ENCODE results near the gene GTSE1.

- TF ChIP-seq, protein P1, sequence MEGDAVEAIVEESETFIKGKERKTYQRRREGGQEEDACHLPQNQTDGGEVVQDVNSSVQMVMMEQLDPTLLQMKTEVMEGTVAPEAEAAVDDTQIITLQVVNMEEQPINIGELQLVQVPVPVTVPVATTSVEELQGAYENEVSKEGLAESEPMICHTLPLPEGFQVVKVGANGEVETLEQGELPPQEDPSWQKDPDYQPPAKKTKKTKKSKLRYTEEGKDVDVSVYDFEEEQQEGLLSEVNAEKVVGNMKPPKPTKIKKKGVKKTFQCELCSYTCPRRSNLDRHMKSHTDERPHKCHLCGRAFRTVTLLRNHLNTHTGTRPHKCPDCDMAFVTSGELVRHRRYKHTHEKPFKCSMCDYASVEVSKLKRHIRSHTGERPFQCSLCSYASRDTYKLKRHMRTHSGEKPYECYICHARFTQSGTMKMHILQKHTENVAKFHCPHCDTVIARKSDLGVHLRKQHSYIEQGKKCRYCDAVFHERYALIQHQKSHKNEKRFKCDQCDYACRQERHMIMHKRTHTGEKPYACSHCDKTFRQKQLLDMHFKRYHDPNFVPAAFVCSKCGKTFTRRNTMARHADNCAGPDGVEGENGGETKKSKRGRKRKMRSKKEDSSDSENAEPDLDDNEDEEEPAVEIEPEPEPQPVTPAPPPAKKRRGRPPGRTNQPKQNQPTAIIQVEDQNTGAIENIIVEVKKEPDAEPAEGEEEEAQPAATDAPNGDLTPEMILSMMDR (IDR thresholded peaks at IDR 0.05) = no peak
- no peak for TF ChIP-seq EZH2 (IDR thresholded peaks at IDR 0.05; ENCODE audit: borderline replicate concordance, insufficient read depth, low read depth, low read length, poor library complexity, severe bottlenecking)
These were observed 32.9 kb downstream of the GTSE1 start for GRCh38 chr22:46329616-46330015.

Measured in B cell (primary cell).